HEK293 (cell line): ENCODE measurements around the gene TLE4.

Source experiments
- CTCF ChIA-PET: fragments of 350-600 bp; formaldehyde crosslinking; extraction: SDS; loops from one replicate; lab custom pipeline; 2021; ENCODE audit warnings: antibody characterized with exemption; lab: Yijun Ruan, JAX
- POLR2A ChIA-PET: fragments of 300-600 bp; formaldehyde crosslinking; extraction: SDS; loops from one replicate; lab custom pipeline; 2020; ENCODE audit warnings: antibody characterized with exemption, inconsistent platforms; lab: Yijun Ruan, JAX
- H3K27ac ChIP-seq: fragments of 200-500 bp; sonication (Bioruptor generic); 2 replicates; pipeline ENCODE4 v1.5.1; 2014; ENCODE audit warnings: low read depth, low read length, control low read depth, inconsistent platforms; ENCODE audit errors: extremely low read depth
- H3K36me3 ChIP-seq, 2 experiments: fragments of 200-500 bp in 1 of 2; sonication (Bioruptor generic) in 1 of 2; 1 replicate in 1 of 2; 2 replicates in 1 of 2; pipeline ENCODE4 v1.5.1; 2014 to 2017; ENCODE audit warnings: inconsistent platforms in 2 of 2, low read length in 2 of 2; ENCODE audit not compliant: control insufficient read depth in 2 of 2, insufficient read depth in 1 of 2
- H3K4me1 ChIP-seq: fragments of 200-500 bp; sonication (Bioruptor generic); 2 replicates; pipeline ENCODE4 v1.5.1; 2014; ENCODE audit warnings: mild to moderate bottlenecking, low read length, inconsistent platforms; ENCODE audit not compliant: control insufficient read depth, insufficient read depth
- H3K4me3 ChIP-seq: 2 replicates; pipeline ENCODE4 v1.5.1; 2011; ENCODE audit warnings: low read depth, mild to moderate bottlenecking, control low read depth, low read length, moderate library complexity
- H3K9me3 ChIP-seq: fragments of 200-500 bp; sonication (Bioruptor generic); 2 replicates; pipeline ENCODE4 v1.5.1; 2014; ENCODE audit warnings: low read depth, low read length, inconsistent platforms; ENCODE audit not compliant: control insufficient read depth, insufficient read depth
- BCL11B ChIP-seq: fragments of 450-650 bp; formaldehyde crosslinking; IDR thresholded peaks from 2 replicates; pipeline ENCODE4 v1.5.1; 2016; ENCODE audit warnings: low read depth, missing biosample characterization, missing genetic modification characterization
- EGR2 ChIP-seq: fragments of 450-650 bp; formaldehyde crosslinking; IDR thresholded peaks from 2 replicates; pipeline ENCODE4 v1.5.1; 2016; ENCODE audit warnings: low read depth, missing biosample characterization, missing genetic modification characterization
- GLIS1 ChIP-seq: fragments of 450-650 bp; formaldehyde crosslinking; IDR thresholded peaks from 2 replicates; pipeline ENCODE4 v1.5.1; 2016; ENCODE audit warnings: missing biosample characterization, missing genetic modification characterization
- MZF1 ChIP-seq: fragments of 450-650 bp; formaldehyde crosslinking; IDR thresholded peaks from 2 replicates; pipeline ENCODE4 v1.5.1; 2017; ENCODE audit warnings: missing biosample characterization, missing genetic modification characterization, borderline replicate concordance
- OSR2 ChIP-seq: fragments of 450-650 bp; formaldehyde crosslinking; IDR thresholded peaks from 2 replicates; pipeline ENCODE4 v1.5.1; 2016; ENCODE audit warnings: missing biosample characterization, missing genetic modification characterization
- PBX3 ChIP-seq: sonication (generic); formaldehyde crosslinking; IDR thresholded peaks from 2 replicates; pipeline ENCODE4 v1.8.1; 2022; ENCODE audit warnings: mild to moderate bottlenecking, moderate library complexity, missing genetic modification reagents
- RBAK ChIP-seq: fragments of 450-650 bp; formaldehyde crosslinking; IDR thresholded peaks from 2 replicates; pipeline ENCODE4 v1.5.1; 2016; ENCODE audit warnings: missing biosample characterization, missing genetic modification characterization
- REPIN1 ChIP-seq: fragments of 450-650 bp; formaldehyde crosslinking; IDR thresholded peaks from 2 replicates; pipeline ENCODE4 v1.5.1; 2017; ENCODE audit warnings: missing biosample characterization, missing genetic modification characterization, low read depth
- SP7 ChIP-seq: fragments of 450-650 bp; formaldehyde crosslinking; IDR thresholded peaks from 2 replicates; pipeline ENCODE4 v1.5.1; 2016; ENCODE audit warnings: missing biosample characterization, missing genetic modification characterization
- ZBTB48 ChIP-seq: fragments of 450-650 bp; formaldehyde crosslinking; IDR thresholded peaks from 2 replicates; pipeline ENCODE4 v1.5.1; 2016; ENCODE audit warnings: missing biosample characterization, missing genetic modification characterization
- ZNF155 ChIP-seq: fragments of 450-650 bp; formaldehyde crosslinking; IDR thresholded peaks from 2 replicates; pipeline ENCODE4 v1.5.1; 2016; ENCODE audit warnings: missing biosample characterization, missing genetic modification characterization
- ZNF211 ChIP-seq: fragments of 450-650 bp; formaldehyde crosslinking; IDR thresholded peaks from 2 replicates; pipeline ENCODE4 v1.5.1; 2016; ENCODE audit warnings: low read depth, missing biosample characterization, missing genetic modification characterization
- ZNF266 ChIP-seq: fragments of 450-650 bp; formaldehyde crosslinking; IDR thresholded peaks from 2 replicates; pipeline ENCODE4 v1.5.1; 2016; ENCODE audit warnings: missing biosample characterization, missing genetic modification characterization, low read depth
- ZNF302 ChIP-seq: fragments of 450-650 bp; formaldehyde crosslinking; IDR thresholded peaks from 2 replicates; pipeline ENCODE4 v1.5.1; 2016; ENCODE audit warnings: missing biosample characterization, missing genetic modification characterization, low read depth
- ZNF501 ChIP-seq: fragments of 450-650 bp; formaldehyde crosslinking; IDR thresholded peaks from 2 replicates; pipeline ENCODE4 v1.5.1; 2016; ENCODE audit warnings: missing biosample characterization, missing genetic modification characterization
- ZNF518A ChIP-seq: fragments of 450-650 bp; formaldehyde crosslinking; conservative IDR thresholded peaks from 2 replicates; pipeline ENCODE4 v1.5.1; 2016; ENCODE audit warnings: low read depth, missing biosample characterization, missing genetic modification characterization
- ZNF548 ChIP-seq: fragments of 450-650 bp; formaldehyde crosslinking; IDR thresholded peaks from 2 replicates; pipeline ENCODE4 v1.5.1; 2016; ENCODE audit warnings: missing biosample characterization, missing genetic modification characterization
- ZNF555 ChIP-seq: fragments of 450-650 bp; formaldehyde crosslinking; conservative IDR thresholded peaks from 2 replicates; pipeline ENCODE4 v1.5.1; 2017; ENCODE audit warnings: missing biosample characterization, mild to moderate bottlenecking, missing genetic modification characterization, inconsistent platforms
- ZNF596 ChIP-seq: fragments of 450-650 bp; IDR thresholded peaks from 2 replicates; pipeline ENCODE4 v1.5.0; 2018; ENCODE audit warnings: missing biosample characterization, mild to moderate bottlenecking, missing genetic modification characterization, moderate library complexity
- ZNF621 ChIP-seq: fragments of 450-650 bp; formaldehyde crosslinking; IDR thresholded peaks from 2 replicates; pipeline ENCODE4 v1.5.1; 2017; ENCODE audit warnings: missing biosample characterization, missing genetic modification characterization
- ZNF624 ChIP-seq: fragments of 450-650 bp; formaldehyde crosslinking; IDR thresholded peaks from 2 replicates; pipeline ENCODE4 v1.5.1; 2017; ENCODE audit warnings: missing biosample characterization, missing genetic modification characterization
- ZNF747 ChIP-seq: fragments of 450-650 bp; formaldehyde crosslinking; IDR thresholded peaks from 2 replicates; pipeline ENCODE4 v1.5.1; 2016; ENCODE audit warnings: missing biosample characterization, missing genetic modification characterization
- ZNF777 ChIP-seq: fragments of 450-650 bp; formaldehyde crosslinking; IDR thresholded peaks from 2 replicates; pipeline ENCODE4 v1.5.1; 2017; ENCODE audit warnings: missing biosample characterization, missing genetic modification characterization, borderline replicate concordance

The TLE4 gene

GRCh38 chr9:79707589-79707988, 135.8 kb downstream of the TLE4 start:
- POLR2A ChIA-PET = no interaction called here

GRCh38 chr9:79708541-79708940, 136.8 kb downstream of the TLE4 start:
- Histone ChIP-seq H3K27ac (no peak overlapping the region), H3K4me1 (no peaks in the 10 kb centered on the region), H3K4me3 (no peak overlapping the region), H3K9me3 (no peaks in the 10 kb centered on the region), H3K36me3 (peaks cover 0 to 93% of the 10 kb centered on the region in 2 experiments; a peak in 1 of 3 replicates)
- TF ChIP-seq ZNF548 (no peak), OSR2 (no peak), ZNF621 (tag by site-specific recombination) (no peak), ZNF624 (tag by site-specific recombination) (no peak), PBX3 (no peak), ZNF302 (tag by site-specific recombination) (no peak), ZNF211 (tag by site-specific recombination) (no peak), SP7 (tag by site-specific recombination) (no peak), ZNF266 (tag by site-specific recombination) (no peak), ZNF777 (no peak), ZNF501 (tag by site-specific recombination) (no peak), ZNF155 (tag by site-specific recombination) (no peak), RBAK (no peak), MZF1 (no peak)
- ChIA-PET CTCF (interaction anchor here (0.6 kb wide), 1 partner anchor 25 kb away, joined by 5 read pairs; no protein-coding TSS in a partner anchor), POLR2A (no interaction called here)

More at GRCh38 chr9:79707589-79707988, 135.8 kb downstream of the TLE4 start:
- H3K4me1 ChIP-seq = no peaks in the 10 kb centered on the region
- no peak for TF ChIP-seq ZNF747
- TF ChIP-seq ZNF596 (tag by site-specific recombination) = no peak
- TF ChIP-seq REPIN1 (tag by site-specific recombination) = no peak
- TF ChIP-seq GLIS1 (tag by site-specific recombination) = no peak
- no peak for TF ChIP-seq BCL11B (tag by site-specific recombination)
- no peak for TF ChIP-seq ZNF518A (tag by site-specific recombination)
- no peak for TF ChIP-seq EGR2
- no peak for TF ChIP-seq ZNF211 (tag by site-specific recombination)
- no peak for TF ChIP-seq ZBTB48
- TF ChIP-seq ZNF555 (tag by site-specific recombination) = no peak
- no peaks in the 10 kb centered on the region for H3K9me3 ChIP-seq
- no peak overlapping the region for H3K27ac ChIP-seq
- H3K4me3 ChIP-seq = no peak overlapping the region
- CTCF ChIA-PET = no interaction called here
- peaks cover 0 to 87% of the 10 kb centered on the region in 2 experiments; a peak in 1 of 3 replicates for H3K36me3 ChIP-seq
